H1 (cell line): Measurements from ENCODE around the gene PCDHGA8. TPM values are rescaled to one million over a fixed set of nuclear protein-coding genes. Genes with fewer than 3 reads are reported as not detected.

ENCODE experiments used
- BACH1 ChIP-seq: IDR thresholded peaks from 2 replicates; pipeline ENCODE4 v1.6.1; 2012; ENCODE audit warnings: low read length, improper control_type of control experiment
- BRCA1 ChIP-seq: IDR thresholded peaks from 2 replicates; pipeline ENCODE4 v1.6.1; 2012; ENCODE audit warnings: low read depth, low read length, improper control_type of control experiment
- CEBPB ChIP-seq: IDR thresholded peaks from 2 replicates; pipeline ENCODE4 v1.6.1; 2012; ENCODE audit warnings: low read depth, low read length
- CHD1 ChIP-seq: IDR thresholded peaks from 2 replicates; pipeline ENCODE4 v1.6.1; 2012; ENCODE audit warnings: low read depth, low read length, improper control_type of control experiment
- CREB1 ChIP-seq: IDR thresholded peaks from 2 replicates; pipeline ENCODE4 v1.6.1; 2012; ENCODE audit warnings: inconsistent platforms
- CTBP2 ChIP-seq: IDR thresholded peaks from 2 replicates; pipeline ENCODE4 v1.7.0; 2011; ENCODE audit warnings: borderline replicate concordance, mild to moderate bottlenecking, moderate library complexity, mixed read lengths, low read length; ENCODE audit not compliant: insufficient read depth, insufficient read length
- GABPA ChIP-seq: IDR thresholded peaks from 2 replicates; pipeline ENCODE4 v1.6.1; 2011; ENCODE audit warnings: mild to moderate bottlenecking, low read length, moderate library complexity, borderline replicate concordance; ENCODE audit not compliant: insufficient read depth
- JUN ChIP-seq: IDR thresholded peaks from 2 replicates; pipeline ENCODE4 v1.6.1; 2011; ENCODE audit warnings: low read depth, mild to moderate bottlenecking, improper control_type of control experiment, low read length
- KDM1A ChIP-seq: fragments of 200-600, 300-600 bp; sonication (generic); IDR thresholded peaks from 2 replicates; pipeline ENCODE4 v1.7.1; 2016; ENCODE audit warnings: mild to moderate bottlenecking, low read length, borderline replicate concordance
- NANOG ChIP-seq: IDR thresholded peaks from 2 replicates; pipeline ENCODE4 v1.6.1; 2011; ENCODE audit warnings: low read length, low read depth, mild to moderate bottlenecking, inconsistent platforms; ENCODE audit not compliant: insufficient read depth, poor library complexity, severe bottlenecking
- RBBP5 ChIP-seq: IDR thresholded peaks from 2 replicates; pipeline ENCODE4 v1.7.1; 2012; ENCODE audit warnings: low read depth, mild to moderate bottlenecking, inconsistent platforms, low read length, moderate library complexity, borderline replicate concordance
- RXRA ChIP-seq: IDR thresholded peaks from 2 replicates; pipeline ENCODE4 v1.6.1; 2011; ENCODE audit warnings: low read depth, mild to moderate bottlenecking, low read length, moderate library complexity; ENCODE audit not compliant: insufficient read depth
- SAP30 ChIP-seq: fragments of 300-600 bp; sonication (generic); IDR thresholded peaks from 2 replicates; pipeline ENCODE4 v1.7.1; 2012; ENCODE audit warnings: low read length, moderate library complexity, mild to moderate bottlenecking, inconsistent platforms; ENCODE audit not compliant: insufficient read depth, insufficient replicate concordance
- SIRT6 ChIP-seq: IDR thresholded peaks from one replicate; pipeline ENCODE4 v1.7.1; 2012; ENCODE audit warnings: low read length, inconsistent platforms
- SIX5 ChIP-seq: IDR thresholded peaks from 2 replicates; pipeline ENCODE4 v1.6.1; 2011; ENCODE audit warnings: mild to moderate bottlenecking, low read depth, low read length
- SP2 ChIP-seq: IDR thresholded peaks from 2 replicates; pipeline ENCODE4 v1.6.1; 2012; ENCODE audit warnings: mild to moderate bottlenecking, low read length, inconsistent platforms
- SP4 ChIP-seq: IDR thresholded peaks from 2 replicates; pipeline ENCODE4 v1.6.1; 2012; ENCODE audit warnings: low read length, inconsistent platforms
- TAF1 ChIP-seq: IDR thresholded peaks from 2 replicates; pipeline ENCODE4 v1.6.1; 2011; ENCODE audit warnings: mild to moderate bottlenecking, low read depth, low read length
- TAF7 ChIP-seq: optimal IDR thresholded peaks from 2 replicates; pipeline ENCODE3; 2011; ENCODE audit warnings: low read depth, mild to moderate bottlenecking, inconsistent platforms, low read length, moderate library complexity, borderline replicate concordance
- TBP ChIP-seq: IDR thresholded peaks from 2 replicates; pipeline ENCODE4 v1.6.1; 2011; ENCODE audit warnings: low read depth, low read length, improper control_type of control experiment
- TCF12 ChIP-seq: IDR thresholded peaks from 2 replicates; pipeline ENCODE4 v1.6.1; 2011; ENCODE audit warnings: low read depth, mild to moderate bottlenecking, low read length
- ZNF274 ChIP-seq: IDR thresholded peaks from 2 replicates; pipeline ENCODE4 v1.7.0; 2012; ENCODE audit warnings: low read length, borderline replicate concordance; ENCODE audit errors: extremely low read depth
- polyA plus RNA-seq, 7 experiments: library from polyadenylated mRNA; depleted of rRNA in 3 of 7; stranded (reverse) in 5 of 7; unstranded in 2 of 7; fragments of >200 nt in 5 of 7; fragments of 200-250 nt in 2 of 7; gene quantifications; 1 replicate in 5 of 7; 2 replicates in 1 of 7; 4 replicates in 1 of 7; pipeline versions ENCODE4 v1.2.1 to v1.2.3, GENCODE V29; 2011 to 2013; ENCODE audit warnings: missing spikeins in 2 of 7, mixed read lengths in 2 of 7
- total RNA-seq: library from RNA; stranded (reverse); fragmentation: NEBNext Ultra II Directional; extraction: Animal tissue kit (Norgen Biotek cat#: 25700); gene quantifications from 2 replicates; pipeline ENCODE4 v1.2.1, GENCODE V29; 2021
- TF ChIP-seq, protein P1 (sequence below), 3 experiments: IDR thresholded peaks; 1 replicate in 2 of 3; 2 replicates in 1 of 3; pipeline versions ENCODE4 v1.5.1 to v1.6.1; 2011; ENCODE audit warnings: low read length in 3 of 3, mild to moderate bottlenecking in 3 of 3, inconsistent platforms in 2 of 3, low read depth in 1 of 3, moderate library complexity in 1 of 3; ENCODE audit not compliant: insufficient read depth in 1 of 3; ENCODE audit errors: control extremely low read depth in 1 of 3

The PCDHGA8 gene
- total and polyA plus RNA-seq, 2 of the 8 experiments (the other 6 are each of a cell fraction or from before 2014, with no cell fraction given) = 0.79 to 1.4 TPM

DNA sequence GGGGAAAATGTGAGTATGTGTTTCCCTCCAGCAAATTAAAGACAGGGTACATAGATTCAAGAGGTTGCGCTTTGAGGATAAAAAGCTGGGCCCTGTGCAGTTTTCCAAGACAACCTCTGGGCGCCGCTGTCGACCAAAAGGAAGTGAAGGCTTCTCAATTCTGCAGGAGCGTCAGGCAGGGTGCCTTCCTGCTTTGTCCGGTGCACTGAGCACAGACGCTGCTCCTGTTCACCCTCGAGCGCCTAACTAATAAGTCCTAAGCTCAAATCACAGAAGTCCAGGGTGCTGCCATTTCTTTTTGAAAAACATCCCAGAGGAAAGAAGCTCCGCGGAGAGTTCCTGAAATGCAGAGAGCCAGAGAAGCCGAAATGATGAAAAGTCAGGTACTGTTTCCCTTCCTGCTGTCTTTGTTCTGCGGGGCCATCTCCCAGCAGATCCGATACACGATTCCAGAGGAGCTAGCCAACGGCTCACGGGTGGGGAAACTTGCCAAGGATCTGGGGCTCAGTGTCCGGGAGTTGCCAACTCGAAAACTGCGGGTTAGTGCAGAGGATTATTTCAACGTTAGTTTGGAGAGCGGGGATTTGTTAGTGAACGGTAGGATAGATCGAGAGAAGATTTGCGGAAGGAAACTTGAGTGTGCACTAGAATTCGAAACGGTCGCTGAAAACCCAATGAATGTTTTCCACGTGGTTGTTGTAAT is 42.4 kb upstream of the PCDHGA8 start, which contains the start of gene PCDHGB1 (continued):
- peak; percentile 40 for TF ChIP-seq TAF7
- TF ChIP-seq NANOG = no peak
- no peak for TF ChIP-seq SP4
- no peak for TF ChIP-seq JUN
- no peak for TF ChIP-seq CHD1
- no peak for TF ChIP-seq SIRT6
- TF ChIP-seq RXRA = no peak
- no peak for TF ChIP-seq CEBPB
- TF ChIP-seq CREB1 = no peak
- no peak for TF ChIP-seq SP2
- TF ChIP-seq SIX5 = no peak
- no peak for TF ChIP-seq ZNF274
- TF ChIP-seq RBBP5 = no peak
- TF ChIP-seq CTBP2 = no peak
- TF ChIP-seq TAF1 = peak; percentile 63; the same call in 1 of the 2 replicates
- TF ChIP-seq TCF12 = no peak
- no peak for TF ChIP-seq KDM1A
- TF ChIP-seq BRCA1 = no peak
- TF ChIP-seq TBP = no peak; the same call in 1 of the 2 replicates
- no peak for TF ChIP-seq GABPA
- no peak for TF ChIP-seq BACH1
- TF ChIP-seq, protein P1, sequence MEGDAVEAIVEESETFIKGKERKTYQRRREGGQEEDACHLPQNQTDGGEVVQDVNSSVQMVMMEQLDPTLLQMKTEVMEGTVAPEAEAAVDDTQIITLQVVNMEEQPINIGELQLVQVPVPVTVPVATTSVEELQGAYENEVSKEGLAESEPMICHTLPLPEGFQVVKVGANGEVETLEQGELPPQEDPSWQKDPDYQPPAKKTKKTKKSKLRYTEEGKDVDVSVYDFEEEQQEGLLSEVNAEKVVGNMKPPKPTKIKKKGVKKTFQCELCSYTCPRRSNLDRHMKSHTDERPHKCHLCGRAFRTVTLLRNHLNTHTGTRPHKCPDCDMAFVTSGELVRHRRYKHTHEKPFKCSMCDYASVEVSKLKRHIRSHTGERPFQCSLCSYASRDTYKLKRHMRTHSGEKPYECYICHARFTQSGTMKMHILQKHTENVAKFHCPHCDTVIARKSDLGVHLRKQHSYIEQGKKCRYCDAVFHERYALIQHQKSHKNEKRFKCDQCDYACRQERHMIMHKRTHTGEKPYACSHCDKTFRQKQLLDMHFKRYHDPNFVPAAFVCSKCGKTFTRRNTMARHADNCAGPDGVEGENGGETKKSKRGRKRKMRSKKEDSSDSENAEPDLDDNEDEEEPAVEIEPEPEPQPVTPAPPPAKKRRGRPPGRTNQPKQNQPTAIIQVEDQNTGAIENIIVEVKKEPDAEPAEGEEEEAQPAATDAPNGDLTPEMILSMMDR (IDR thresholded peaks at IDR 0.05; ENCODE audit: control extremely low read depth in 1 of 3, insufficient read depth in 1 of 3, low read depth in 1 of 3, low read length in 3 of 3) = peak; percentile 69 to 86 (median 75)
- TF ChIP-seq SAP30 = no peak
